DMS114 treated with DMSO at 0.1 percent for 48 hours (cell line): Measurements from ENCODE around the gene KCNJ10.
"Not testable (repeated sequence)": the region's sequence is repeated elsewhere in the genome, so short reads cannot be mapped to it uniquely, and the experiment has no call there.

Source experiments
- DNase-seq: peaks from one replicate; lab custom pipeline; 2025; ENCODE audit not compliant: unreplicated experiment; lab: John Stamatoyannopoulos, UW

Gene KCNJ10

DNA sequence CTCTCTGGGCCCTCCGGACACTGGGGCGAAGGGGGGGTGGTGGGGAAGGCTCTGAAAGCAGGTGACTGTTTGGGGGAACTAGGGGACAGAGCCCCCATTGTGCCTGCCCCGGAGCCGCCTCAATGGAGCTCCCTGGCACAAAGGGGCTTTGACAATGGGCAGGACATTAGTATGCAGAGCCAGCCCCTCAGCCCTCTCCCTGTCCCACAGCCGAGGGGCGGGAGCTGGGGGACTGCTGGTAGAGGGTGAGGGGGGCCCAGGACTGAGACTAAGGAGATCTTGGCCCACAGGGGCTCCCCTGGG is 7.8 kb downstream of the KCNJ10 start:
- DNase-seq: no peak

- no peak for DNase-seq
Measured at GRCh38 chr1:160061369-160062229, 8.4 kb downstream of the KCNJ10 start.

DNA sequence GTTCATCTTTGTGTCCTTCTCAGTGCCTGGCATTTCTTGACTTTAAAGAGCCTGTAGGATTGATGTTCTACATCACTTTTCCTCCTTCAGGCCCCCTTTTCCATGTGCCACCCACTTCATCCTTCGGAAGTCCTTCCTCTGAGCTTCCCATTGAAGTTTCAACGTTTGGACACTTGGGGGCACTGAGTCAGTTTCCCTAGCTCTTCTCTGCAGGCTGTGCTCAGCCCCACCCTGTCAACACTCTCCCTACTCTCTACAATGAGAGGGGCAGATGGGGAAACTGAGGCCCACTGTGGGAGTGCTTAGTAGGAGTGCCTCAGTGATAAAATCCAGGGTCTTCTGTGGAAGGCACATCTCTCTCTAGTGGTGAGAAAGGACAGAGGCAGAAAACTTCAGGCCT is 11.9 kb downstream of the KCNJ10 start:
- DNase-seq: peak; percentile 17

- no peak for DNase-seq
Measured at GRCh38 chr1:160056648-160057169, 13.3 kb downstream of the KCNJ10 start.

DNA sequence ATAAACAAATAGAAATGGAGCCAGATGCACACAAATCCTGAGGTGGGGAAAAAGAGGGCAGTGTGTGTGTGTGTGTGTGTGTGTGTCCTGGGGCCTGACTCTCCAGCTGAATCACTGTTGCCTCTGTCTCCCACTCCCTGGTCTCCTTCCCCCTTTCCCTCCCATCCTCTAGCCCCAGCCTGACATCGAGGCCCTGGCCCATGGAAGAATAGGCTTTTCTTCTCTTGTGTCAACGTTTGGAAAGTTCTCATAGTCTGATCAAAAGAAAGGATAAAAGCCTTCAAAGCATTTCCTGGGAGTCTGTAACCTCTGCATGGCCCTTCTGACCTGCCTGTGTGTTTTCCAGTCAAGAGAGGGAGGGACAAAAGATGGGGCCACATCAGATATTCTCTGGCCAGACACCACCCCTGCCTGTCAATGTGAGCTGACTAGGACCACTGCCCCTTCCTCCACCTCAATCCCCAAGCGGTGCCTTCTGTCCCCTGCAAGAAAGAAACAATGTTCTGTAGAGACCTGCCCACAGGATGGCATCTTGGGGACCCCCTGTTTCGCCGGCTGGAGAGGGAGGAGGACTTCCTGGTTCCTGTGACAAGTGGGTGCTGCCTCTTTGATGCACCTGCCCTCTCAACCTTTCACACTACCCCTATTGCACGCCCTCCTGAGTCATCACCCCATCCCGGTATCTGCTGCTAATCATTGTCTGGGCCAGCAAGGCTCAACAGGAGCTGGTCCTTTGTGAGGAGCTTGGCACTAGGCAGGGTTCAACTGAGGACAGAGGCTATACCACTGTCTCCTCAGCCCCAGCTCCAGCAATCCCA is 16.2 kb downstream of the KCNJ10 start:
- no peak for DNase-seq

GRCh38 chr1:160052936-160053335 is 17.0 kb downstream of the KCNJ10 start:
- DNase-seq: no peak

DNA sequence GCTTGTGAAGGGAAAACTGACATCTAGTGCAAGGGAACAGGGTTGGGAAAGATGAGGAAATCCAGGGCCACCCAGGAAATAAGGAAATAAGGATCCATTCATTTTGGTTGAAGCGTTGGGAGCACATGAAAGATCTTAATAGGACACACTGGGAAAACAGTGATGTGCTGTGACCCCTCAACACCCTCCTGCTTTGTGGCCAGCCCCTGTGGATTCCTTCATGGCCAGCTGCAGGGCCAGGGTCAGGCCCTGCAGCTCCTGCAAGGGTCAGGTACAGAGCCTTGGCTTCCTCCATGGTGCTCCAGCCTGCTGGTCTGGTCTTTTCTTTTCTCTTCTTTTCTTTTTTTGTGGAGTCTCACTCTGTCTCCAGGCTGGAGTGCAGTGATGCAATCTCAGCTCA is 19.3 kb downstream of the KCNJ10 start:
- DNase-seq: no peak

DNA sequence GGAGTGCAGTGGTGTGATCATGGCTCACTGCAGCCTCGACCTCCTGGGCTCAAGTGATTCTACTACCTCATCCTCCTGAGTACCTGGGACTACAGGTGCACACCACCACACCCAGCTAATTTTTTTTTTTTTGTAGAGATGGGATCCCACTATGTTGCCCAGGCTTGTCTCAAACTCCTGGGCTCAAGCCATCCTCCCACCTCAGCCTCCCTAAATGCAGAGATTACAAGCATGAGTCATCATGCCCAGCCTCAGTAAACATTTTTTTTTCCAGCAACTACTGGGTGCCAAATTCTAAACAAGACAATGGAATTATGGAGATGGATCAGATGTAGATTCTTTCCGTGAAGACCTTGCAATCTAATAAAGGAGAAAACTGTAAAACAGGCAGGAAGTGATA is 19.8 kb downstream of the KCNJ10 start:
- not testable (repeated sequence) for DNase-seq

- no peak for DNase-seq
Measured at GRCh38 chr1:160049101-160049500, 20.9 kb downstream of the KCNJ10 start.

DNA sequence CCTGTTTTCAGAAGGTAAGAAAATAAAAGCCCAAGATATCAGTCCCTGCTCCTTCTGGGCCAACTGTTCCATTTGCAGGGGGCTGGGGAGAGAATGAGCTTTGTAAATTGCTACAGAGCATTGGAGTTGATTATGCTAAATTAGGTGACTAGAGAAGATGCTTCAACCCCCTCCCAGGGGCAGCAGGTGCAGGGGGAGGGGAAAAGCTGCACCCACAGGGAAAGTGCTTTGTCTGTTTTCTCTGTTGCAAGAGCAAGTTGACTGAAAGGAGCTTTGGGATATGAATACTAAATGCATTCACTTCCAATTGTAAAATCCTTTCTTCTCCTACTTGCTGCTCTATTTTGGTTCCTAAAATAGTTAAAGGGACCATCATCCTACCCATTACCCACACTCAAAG is 21.6 kb downstream of the KCNJ10 start:
- DNase-seq: no peak

GRCh38 chr1:160047111-160047991 is 22.6 kb downstream of the KCNJ10 start:
- no peak for DNase-seq

GRCh38 chr1:160046494-160047110 is 23.4 kb downstream of the KCNJ10 start:
- DNase-seq: peak; percentile 20

GRCh38 chr1:160045653-160046052 is 24.3 kb downstream of the KCNJ10 start:
- DNase-seq: no peak

DNA sequence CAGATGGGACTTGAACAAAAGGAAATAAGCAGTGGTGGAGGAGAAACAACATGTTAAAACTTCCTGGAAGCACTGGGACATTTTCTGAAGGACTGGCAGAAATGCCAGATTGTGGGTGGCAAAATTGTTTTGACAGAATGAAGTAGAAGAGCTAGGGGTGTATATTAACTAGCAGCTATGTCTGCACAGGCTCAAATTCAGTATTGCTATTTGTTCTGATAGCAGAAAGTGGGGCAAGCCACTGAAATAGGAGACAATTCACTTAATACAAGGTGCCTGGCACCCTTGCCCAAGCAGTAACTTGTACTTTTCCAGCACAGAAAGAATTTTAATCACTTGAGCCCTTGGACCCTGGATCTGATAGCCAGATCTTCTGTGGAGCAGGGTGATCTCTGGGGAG is 26.4 kb downstream of the KCNJ10 start:
- no peak for DNase-seq

- DNase-seq: no peak
Measured at GRCh38 chr1:160040476-160040875, 29.5 kb downstream of the KCNJ10 start.

- DNase-seq: no peak
Measured at GRCh38 chr1:160032165-160032820, 37.7 kb downstream of the KCNJ10 start.

GRCh38 chr1:160031365-160032164 is 38.4 kb downstream of the KCNJ10 start, which contains the start of gene PIGM:
Gene PIGM, minus strand, starts transcription at chr1:160031990. Its CDS starts 251 bp downstream, at chr1:160031739.
- peak; percentile 94 for DNase-seq

DNA sequence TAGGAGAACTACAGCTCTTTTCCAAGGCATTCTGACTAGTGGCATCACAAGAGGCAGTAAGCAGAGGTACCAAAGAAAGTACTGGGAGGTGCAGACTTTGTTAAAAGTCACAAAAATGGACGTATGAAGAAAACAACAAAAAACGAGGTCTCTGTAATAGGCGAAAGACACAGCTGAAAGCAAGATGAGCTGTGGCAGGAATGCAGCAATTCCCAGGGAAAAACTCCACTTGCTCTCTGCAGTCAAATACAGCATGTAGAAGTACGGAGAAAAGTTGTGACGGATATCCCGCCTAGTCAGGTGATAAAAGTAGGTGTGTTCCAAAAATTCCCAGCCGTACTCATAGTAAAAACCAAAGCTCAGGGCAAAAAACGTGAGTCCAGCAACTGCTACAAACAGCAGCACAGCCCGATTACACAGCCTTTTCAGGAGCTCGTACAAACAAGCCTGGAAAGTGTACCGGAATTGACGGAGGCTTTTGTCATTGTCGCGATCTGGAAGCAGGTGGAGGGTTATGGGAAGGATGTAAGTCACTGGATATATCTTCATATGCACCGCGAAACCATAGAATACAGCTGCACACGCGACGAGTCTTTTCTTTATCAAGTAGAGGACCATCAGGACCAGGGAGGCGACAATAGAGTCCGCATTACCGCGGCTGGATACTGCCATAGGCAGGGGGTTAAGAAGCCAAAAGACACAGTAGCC is 39.1 kb downstream of the KCNJ10 start:
- DNase-seq: peak; percentile 24

DNA sequence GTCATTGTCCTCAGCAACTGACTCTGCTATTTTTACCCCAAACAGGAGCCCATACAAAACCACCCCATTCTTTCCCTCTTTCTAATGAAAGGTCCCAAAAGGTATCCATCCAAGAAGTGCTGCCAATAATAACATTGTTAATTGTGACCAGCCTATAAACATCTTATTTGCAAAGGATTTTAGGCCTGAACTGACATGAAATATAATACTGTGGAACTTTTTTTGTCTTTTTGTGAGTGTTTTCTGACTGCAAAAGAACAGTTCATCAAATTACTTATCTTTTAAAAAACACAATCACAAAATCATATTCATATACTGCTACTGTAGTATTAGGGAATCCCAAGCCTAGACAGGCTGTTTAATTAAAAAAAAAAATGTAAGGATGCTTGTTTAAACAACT is 41.5 kb downstream of the KCNJ10 start:
- DNase-seq: no peak
